A673 (cell line): Measurements from ENCODE around the gene MTHFD1L. TPM values are rescaled to one million over a fixed set of nuclear protein-coding genes. Genes with fewer than 3 reads are reported as not detected.

Experiments
- BruUV-seq: library from RNA; stranded (reverse); fragments of 400-500 nt; replicated peaks from 2 replicates; lab custom pipeline; 2021; lab: Mats Ljungman, UMichigan
- CTCF ChIA-PET: fragments of 300-600 bp; sonication (Branson Sonifier 250); formaldehyde crosslinking; loops from one replicate; lab custom pipeline; 2022; ENCODE audit warnings: antibody characterized with exemption; lab: Charles Lee
- POLR2A ChIA-PET: fragments of 300-600 bp; sonication (Branson Sonifier 250); formaldehyde crosslinking; loops from one replicate; lab custom pipeline; 2022; ENCODE audit warnings: antibody characterized with exemption; ENCODE audit not compliant: low non-redundant PET; lab: Charles Lee
- DNase-seq: peaks from one replicate; pipeline ENCODE4 v3.0.0-alpha.2; 2015; ENCODE audit warnings: low spot score
- H3K27ac ChIP-seq: fragments of 200-600 bp; sonication (generic); 2 replicates; pipeline ENCODE4 v1.5.1; 2016; ENCODE audit warnings: mixed run types, low read depth, mild to moderate bottlenecking, mixed read lengths, antibody characterized with exemption, low read length; ENCODE audit not compliant: poor library complexity, severe bottlenecking
- H3K27me3 ChIP-seq: fragments of 200-600 bp; sonication (generic); replicated peaks from 2 replicates; pipeline ENCODE4 v1.6.1; 2017; ENCODE audit warnings: mixed run types, low read depth, mild to moderate bottlenecking, mixed read lengths, antibody characterized with exemption, low read length; ENCODE audit not compliant: insufficient read depth, poor library complexity
- H3K36me3 ChIP-seq: fragments of 200-600 bp; sonication (generic); 2 replicates; pipeline ENCODE4 v1.6.1; 2016; ENCODE audit warnings: mixed run types, mild to moderate bottlenecking, mixed read lengths, antibody characterized with exemption, low read length; ENCODE audit not compliant: insufficient read depth, poor library complexity, severe bottlenecking
- H3K4me1 ChIP-seq: fragments of 200-600 bp; sonication (generic); 2 replicates; pipeline ENCODE4 v1.6.1; 2017; ENCODE audit warnings: mixed run types, mild to moderate bottlenecking, mixed read lengths, antibody characterized with exemption, low read length; ENCODE audit not compliant: insufficient read depth, poor library complexity, severe bottlenecking
- H3K4me3 ChIP-seq: fragments of 200-600 bp; sonication (generic); 2 replicates; pipeline ENCODE4 v1.5.1; 2016; ENCODE audit warnings: low read depth, mixed run types, mild to moderate bottlenecking, mixed read lengths, low read length; ENCODE audit not compliant: poor library complexity, severe bottlenecking
- H3K9me3 ChIP-seq: fragments of 200-600 bp; sonication (generic); 2 replicates; pipeline ENCODE4 v1.6.1; 2016; ENCODE audit warnings: mixed run types, low read depth, mild to moderate bottlenecking, mixed read lengths, antibody characterized with exemption, low read length; ENCODE audit not compliant: poor library complexity, severe bottlenecking
- EZH2 ChIP-seq: fragments of 200-600 bp; sonication (generic); IDR thresholded peaks from 2 replicates; pipeline ENCODE4 v1.6.1; 2017; ENCODE audit warnings: borderline replicate concordance, low read depth, mild to moderate bottlenecking, mixed read lengths, antibody characterized with exemption, low read length; ENCODE audit not compliant: poor library complexity, severe bottlenecking
- intact Hi-C: fragments of 100-400 bp; cut with micrococcal nuclease; formaldehyde crosslinking; loops from one replicate; pipeline ENCODE4 v1.10.0; 2022; ENCODE audit not compliant: unreplicated experiment
- total RNA-seq: library from RNA; stranded (reverse); gene quantifications from 2 replicates; pipeline ENCODE4 v1.2.3, GENCODE V29; 2021
- TF ChIP-seq, protein P1 (sequence below): fragments of 300-800, 200-600 bp; sonication (generic); conservative IDR thresholded peaks from 2 replicates; pipeline ENCODE4 v1.5.1; 2017; ENCODE audit warnings: low read depth, mild to moderate bottlenecking, antibody characterized with exemption, low read length, moderate library complexity, mixed read lengths

Gene MTHFD1L
- total RNA-seq, 1 experiment from 2014 or later: 78.7 TPM

- Histone ChIP-seq H3K27ac (no peak overlapping the region), H3K27me3 (no peaks in the 10 kb centered on the region), H3K4me1 (no peaks in the 10 kb centered on the region), H3K9me3 (no peaks in the 10 kb centered on the region), H3K36me3 (no peaks in the 10 kb centered on the region), H3K4me3 (no peak overlapping the region)
- ChIA-PET POLR2A (no interaction called here), CTCF (no interaction called here)
- TF ChIP-seq, protein P1, sequence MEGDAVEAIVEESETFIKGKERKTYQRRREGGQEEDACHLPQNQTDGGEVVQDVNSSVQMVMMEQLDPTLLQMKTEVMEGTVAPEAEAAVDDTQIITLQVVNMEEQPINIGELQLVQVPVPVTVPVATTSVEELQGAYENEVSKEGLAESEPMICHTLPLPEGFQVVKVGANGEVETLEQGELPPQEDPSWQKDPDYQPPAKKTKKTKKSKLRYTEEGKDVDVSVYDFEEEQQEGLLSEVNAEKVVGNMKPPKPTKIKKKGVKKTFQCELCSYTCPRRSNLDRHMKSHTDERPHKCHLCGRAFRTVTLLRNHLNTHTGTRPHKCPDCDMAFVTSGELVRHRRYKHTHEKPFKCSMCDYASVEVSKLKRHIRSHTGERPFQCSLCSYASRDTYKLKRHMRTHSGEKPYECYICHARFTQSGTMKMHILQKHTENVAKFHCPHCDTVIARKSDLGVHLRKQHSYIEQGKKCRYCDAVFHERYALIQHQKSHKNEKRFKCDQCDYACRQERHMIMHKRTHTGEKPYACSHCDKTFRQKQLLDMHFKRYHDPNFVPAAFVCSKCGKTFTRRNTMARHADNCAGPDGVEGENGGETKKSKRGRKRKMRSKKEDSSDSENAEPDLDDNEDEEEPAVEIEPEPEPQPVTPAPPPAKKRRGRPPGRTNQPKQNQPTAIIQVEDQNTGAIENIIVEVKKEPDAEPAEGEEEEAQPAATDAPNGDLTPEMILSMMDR: no peak
- TF ChIP-seq EZH2: no peak
- BruUV-seq: no TSS peak
- no peak for DNase-seq
- intact Hi-C loops: no loop called here
Measured at GRCh38 chr6:151148111-151148510, 282.6 kb downstream of the MTHFD1L start.

DNA sequence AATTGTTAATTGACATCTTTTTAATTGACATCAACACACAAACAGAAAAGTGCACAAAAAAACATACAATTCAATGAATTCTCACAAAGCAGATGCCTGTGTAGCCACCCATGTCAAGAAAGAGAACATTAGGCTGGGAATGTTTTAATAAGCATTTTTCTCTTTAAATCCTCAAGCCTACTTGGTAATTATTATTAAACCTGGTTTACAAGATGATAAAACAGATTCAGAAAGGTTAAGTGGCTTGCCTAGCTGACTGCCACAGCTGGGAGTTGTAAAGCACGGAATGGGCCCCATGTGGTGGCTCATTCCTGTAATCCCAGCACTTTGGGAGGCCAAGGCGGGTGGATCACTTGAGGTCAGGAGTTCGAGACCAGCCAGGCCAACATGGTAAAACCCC is 284.3 kb downstream of the MTHFD1L start:
- intact Hi-C loops: no loop called here
- TF ChIP-seq, protein P1: no peak
- no peak for TF ChIP-seq EZH2
- Histone ChIP-seq H3K27me3 (no peaks in the 10 kb centered on the region), H3K4me1 (no peaks in the 10 kb centered on the region), H3K36me3 (no peaks in the 10 kb centered on the region), H3K9me3 (no peaks in the 10 kb centered on the region), H3K27ac (no peak overlapping the region), H3K4me3 (no peak overlapping the region)
- no TSS peak for BruUV-seq
- ChIA-PET POLR2A (no interaction called here), CTCF (no interaction called here)
- no peak for DNase-seq
